Fibroblast of lung (primary cell): ENCODE measurements around the gene GJB4.

Source experiments
- CTCF ChIP-seq, 2 donors: IDR thresholded peaks in 1 of 2; conservative IDR thresholded peaks in 1 of 2; 1 replicate in 1 of 2; 2 replicates in 1 of 2; pipeline ENCODE4 v1.5.1; 2011 to 2012; ENCODE audit warnings: low read length in 2 of 2, control low read depth in 1 of 2, inconsistent platforms in 1 of 2, low read depth in 1 of 2, mild to moderate bottlenecking in 1 of 2
- EZH2 ChIP-seq: IDR thresholded peaks from 2 replicates; pipeline ENCODE4 v1.5.1; 2012; ENCODE audit warnings: low read length, control low read depth, mild to moderate bottlenecking; ENCODE audit errors: missing control alignments

DNA sequence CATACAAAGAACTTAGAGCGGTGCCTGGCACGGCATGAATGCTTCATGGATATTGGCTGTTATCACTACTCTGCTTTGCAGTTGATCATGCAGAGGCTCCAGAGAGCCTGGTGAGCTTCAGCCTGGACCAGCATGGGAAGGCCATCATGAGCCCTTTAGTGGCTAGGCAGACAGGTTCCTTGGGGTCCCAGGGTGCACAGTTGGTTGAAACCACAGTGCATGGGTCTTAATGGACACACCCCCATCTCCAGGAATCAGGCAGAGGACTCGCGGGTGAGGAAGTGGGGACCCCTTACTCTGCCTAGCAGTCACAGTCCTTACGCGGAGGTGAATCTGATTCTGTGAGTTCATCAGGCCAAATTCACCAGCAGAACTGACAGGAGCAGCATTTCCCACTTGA, 3.6 kb upstream of the GJB4 start:
- TF ChIP-seq CTCF (conservative IDR thresholded peaks at IDR 0.05 in 1 of 2, IDR thresholded peaks at IDR 0.05 in 1 of 2; ENCODE audit: low read depth in 1 of 2, low read length in 2 of 2) (no peak), EZH2 (no peak)
